Effector memory CD8-positive, alpha-beta T cell (primary cell): Measurements from ENCODE around the gene MYLIP.
A peak's percentile ranks its signal among the peaks of the same experiment; 100 is the strongest.
"Not testable (repeated sequence)": the region's sequence is repeated elsewhere in the genome, so short reads cannot be mapped to it uniquely, and the experiment has no call there.

ENCODE experiments used
- ATAC-seq: fragments of 150-1000 bp; cut with Tn5 transposase; replicated peaks from 2 replicates; pipeline ENCODE4 v1.10.0; 2021; ENCODE audit warnings: mild to moderate bottlenecking, moderate library complexity
- DNase-seq, 3 experiments: peaks; one replicate each; pipeline ENCODE4 v3.0.0; 2021
- H3K27ac Mint-ChIP-seq, 2 donors: one replicate each; pipeline ENCODE4 v1.8.0; 2022; ENCODE audit warnings: mild to moderate bottlenecking in 2 of 2, mixed read lengths in 2 of 2, moderate library complexity in 2 of 2
- H3K27me3 Mint-ChIP-seq, 2 donors: one replicate each; pipeline ENCODE4 v1.8.0; 2022; ENCODE audit warnings: mixed read lengths in 2 of 2
- H3K36me3 Mint-ChIP-seq: one replicate; pipeline ENCODE4 v1.8.0; 2022; ENCODE audit warnings: mild to moderate bottlenecking, moderate library complexity, mixed read lengths; ENCODE audit not compliant: insufficient read depth
- H3K4me1 Mint-ChIP-seq, 2 donors: one replicate each; pipeline ENCODE4 v1.8.0; 2022; ENCODE audit warnings: low read depth in 2 of 2, mixed read lengths in 2 of 2
- H3K4me3 Mint-ChIP-seq, 2 donors: one replicate each; pipeline ENCODE4 v1.8.0; 2022; ENCODE audit warnings: mild to moderate bottlenecking in 2 of 2, mixed read lengths in 2 of 2, moderate library complexity in 2 of 2
- H3K9me3 Mint-ChIP-seq, 2 donors: one replicate each; pipeline ENCODE4 v1.8.0; 2022; ENCODE audit warnings: mixed read lengths in 2 of 2

MYLIP gene

DNA sequence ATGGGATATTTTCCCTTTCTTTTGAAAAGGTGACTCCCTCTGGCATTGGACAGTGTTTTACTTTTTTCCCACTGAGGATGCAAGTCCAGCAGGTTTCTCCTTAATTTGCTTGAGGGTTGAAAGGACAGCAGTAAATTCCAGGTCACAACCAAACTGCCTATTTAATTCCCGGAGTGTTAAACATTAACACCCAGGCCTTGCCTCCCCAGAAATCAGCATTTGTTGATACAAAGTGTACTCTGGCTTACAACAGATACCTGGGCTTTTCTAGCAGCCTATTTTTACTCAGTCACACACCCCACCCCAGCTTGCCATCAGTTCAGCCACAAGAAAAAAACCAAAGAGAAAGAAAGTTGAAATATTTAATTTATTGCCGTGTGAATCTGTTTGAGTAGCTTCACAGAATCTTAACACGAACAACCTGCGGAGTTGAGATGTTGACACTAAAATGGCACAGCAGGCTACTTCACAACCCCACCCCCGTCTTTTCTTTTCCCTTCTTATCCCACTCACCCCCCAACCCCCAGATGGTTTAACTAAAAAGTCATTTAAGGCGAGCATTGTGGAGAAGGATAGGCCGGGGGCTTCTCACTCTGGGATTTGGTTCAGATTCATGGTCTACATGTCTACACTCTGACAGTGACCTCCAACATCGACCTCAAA is 45.7 kb downstream of the MYLIP start:
- peaks cover 6 to 9% of the 10 kb centered on the region in 2 donors for H3K4me1 Mint-ChIP-seq
- H3K36me3 Mint-ChIP-seq = no peaks in the 10 kb centered on the region
- H3K27me3 Mint-ChIP-seq = no peaks in the 10 kb centered on the region
- ATAC-seq (no peak), DNase-seq (no peak)
- H3K27ac Mint-ChIP-seq = no peak overlapping the region
- H3K9me3 Mint-ChIP-seq = peaks cover 6 to 7% of the 10 kb centered on the region in 2 donors
- H3K4me3 Mint-ChIP-seq = no peak overlapping the region

GRCh38 chr6:16176600-16176999 is 47.7 kb downstream of the MYLIP start:
- H3K9me3 Mint-ChIP-seq = not testable (repeated sequence)

GRCh38 chr6:16177881-16178280 is 49.0 kb downstream of the MYLIP start:
- no peak for DNase-seq
- H3K4me1 Mint-ChIP-seq = peaks cover 13 to 17% of the 10 kb centered on the region in 2 donors
- H3K36me3 Mint-ChIP-seq = peaks cover 8% of the 10 kb centered on the region
- H3K27ac Mint-ChIP-seq = no peak overlapping the region
- H3K27me3 Mint-ChIP-seq = no peaks in the 10 kb centered on the region
- H3K4me3 Mint-ChIP-seq = no peak overlapping the region
- peaks cover 6 to 7% of the 10 kb centered on the region in 2 donors for H3K9me3 Mint-ChIP-seq
- no peak for ATAC-seq

More at GRCh38 chr6:16176600-16176999, 47.7 kb downstream of the MYLIP start:
- H3K27me3 Mint-ChIP-seq, ATAC-seq, DNase-seq, H3K4me3 Mint-ChIP-seq, H3K36me3 Mint-ChIP-seq, H3K27ac Mint-ChIP-seq: not testable (repeated sequence)
- H3K4me1 Mint-ChIP-seq = peaks cover 15 to 16% of the 10 kb centered on the region in 2 donors

- H3K27ac Mint-ChIP-seq = peak overlapping the region; percentile 77 to 80
- H3K4me3 Mint-ChIP-seq = peak overlapping the region in 1 of 2 donors; percentile 19
- no peak for DNase-seq
- H3K4me1 Mint-ChIP-seq = peaks cover 17 to 21% of the 10 kb centered on the region in 2 donors
- no peak for ATAC-seq
- H3K9me3 Mint-ChIP-seq = peaks cover 6 to 7% of the 10 kb centered on the region in 2 donors
- H3K36me3 Mint-ChIP-seq = peaks cover 9% of the 10 kb centered on the region
- no peaks in the 10 kb centered on the region for H3K27me3 Mint-ChIP-seq
Observed at GRCh38 chr6:16178351-16178750, 49.5 kb downstream of the MYLIP start.

DNA sequence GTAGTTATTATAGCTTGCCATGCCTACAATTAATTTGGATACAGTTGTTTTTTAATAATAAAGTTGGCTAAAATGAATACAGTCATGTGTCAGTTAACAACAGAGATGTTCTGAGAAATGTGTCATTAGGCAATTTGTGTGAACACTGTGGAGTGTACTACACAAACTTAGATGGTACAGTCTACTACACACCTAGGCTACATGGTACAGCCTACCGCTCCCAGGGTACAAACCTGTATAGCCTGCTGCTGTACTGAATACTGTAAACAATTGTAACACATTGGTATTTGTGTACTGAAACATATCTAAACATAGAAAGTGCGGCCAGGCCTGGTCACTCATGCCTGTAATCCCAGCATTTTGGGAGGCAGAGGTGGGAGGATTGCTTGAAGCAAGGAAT is 50.2 kb downstream of the MYLIP start:
- peak overlapping the region; percentile 80 to 90 for H3K27ac Mint-ChIP-seq
- DNase-seq = no peak
- H3K9me3 Mint-ChIP-seq = peaks cover 6 to 7% of the 10 kb centered on the region in 2 donors
- no peak overlapping the region for H3K4me3 Mint-ChIP-seq
- peaks cover 9% of the 10 kb centered on the region for H3K36me3 Mint-ChIP-seq
- no peaks in the 10 kb centered on the region for H3K27me3 Mint-ChIP-seq
- peaks cover 18 to 22% of the 10 kb centered on the region in 2 donors for H3K4me1 Mint-ChIP-seq
- no peak for ATAC-seq

- H3K4me3 Mint-ChIP-seq = peak overlapping the region; percentile 36 to 59
- H3K36me3 Mint-ChIP-seq = peaks cover 9% of the 10 kb centered on the region
- H3K9me3 Mint-ChIP-seq = peaks cover 6 to 7% of the 10 kb centered on the region in 2 donors
- peak overlapping the region; percentile 82 to 90 for H3K27ac Mint-ChIP-seq
- DNase-seq = peak; percentile 47 to 61 (median 53)
- peaks cover 16 to 22% of the 10 kb centered on the region in 2 donors for H3K4me1 Mint-ChIP-seq
- peak; percentile 90 for ATAC-seq
- no peaks in the 10 kb centered on the region for H3K27me3 Mint-ChIP-seq
Observed at GRCh38 chr6:16179970-16180431, 51.1 kb downstream of the MYLIP start.

GRCh38 chr6:16180696-16181438 is 52.0 kb downstream of the MYLIP start:
- Mint-ChIP-seq H3K9me3 (peaks cover 6 to 7% of the 10 kb centered on the region in 2 donors), H3K27me3 (no peaks in the 10 kb centered on the region), H3K4me1 (peaks cover 16 to 22% of the 10 kb centered on the region in 2 donors), H3K36me3 (peaks cover 9% of the 10 kb centered on the region), H3K4me3 (peak overlapping the region; percentile 36 to 59), H3K27ac (peak overlapping the region; percentile 82 to 90)
- no peak for ATAC-seq
- no peak for DNase-seq

DNA sequence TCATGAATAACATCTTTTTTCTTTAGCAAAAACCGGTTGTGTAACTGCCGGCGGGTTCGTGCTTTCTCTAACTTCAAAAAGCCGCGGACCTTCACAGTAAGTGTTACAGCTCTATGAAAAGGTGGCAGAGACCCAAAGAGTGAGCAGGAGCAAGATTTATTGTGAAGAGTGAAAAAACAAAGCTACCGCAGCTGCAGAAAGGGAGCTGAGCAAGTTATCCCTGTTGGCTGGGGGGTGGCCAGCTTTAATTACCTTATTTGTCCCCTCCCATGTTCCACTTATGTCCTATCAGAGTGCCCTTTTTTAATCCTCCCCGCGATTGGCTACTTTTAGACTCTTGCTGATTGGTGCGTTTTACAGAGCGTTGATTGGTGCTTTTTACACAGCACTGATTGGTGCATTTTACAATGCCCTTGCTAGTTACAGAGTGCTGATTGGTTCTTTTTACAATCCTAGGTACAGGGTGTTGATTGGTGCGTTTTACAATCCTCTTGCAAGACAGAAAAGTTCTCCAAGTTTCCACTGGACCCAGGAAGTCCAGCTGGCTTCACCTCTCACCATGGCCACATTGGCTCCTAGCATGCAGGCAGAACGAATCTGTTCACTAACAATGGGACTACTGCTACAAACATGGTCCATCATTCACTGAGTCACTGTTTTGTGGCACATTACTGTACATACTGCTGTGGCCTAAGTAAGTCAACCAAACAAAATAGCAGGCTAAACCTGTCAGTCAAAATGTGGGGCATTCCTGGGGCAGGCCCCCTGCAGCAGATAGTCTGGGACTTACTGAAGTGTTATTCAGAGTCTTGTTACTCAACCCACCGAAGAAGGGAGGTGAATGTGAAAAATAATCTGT is 52.8 kb downstream of the MYLIP start:
- no peak for DNase-seq
- Mint-ChIP-seq H3K9me3 (peaks cover 6 to 7% of the 10 kb centered on the region in 2 donors), H3K4me3 (no peak overlapping the region), H3K4me1 (peaks cover 16 to 22% of the 10 kb centered on the region in 2 donors), H3K27ac (peak overlapping the region in 1 of 2 donors; percentile 26), H3K27me3 (peaks cover 0 to 1% of the 10 kb centered on the region in 2 donors), H3K36me3 (peaks cover 9% of the 10 kb centered on the region)
- ATAC-seq = no peak

- H3K4me3 Mint-ChIP-seq = no peak overlapping the region
Observed at GRCh38 chr6:16183187-16183664, 54.3 kb downstream of the MYLIP start.

DNA sequence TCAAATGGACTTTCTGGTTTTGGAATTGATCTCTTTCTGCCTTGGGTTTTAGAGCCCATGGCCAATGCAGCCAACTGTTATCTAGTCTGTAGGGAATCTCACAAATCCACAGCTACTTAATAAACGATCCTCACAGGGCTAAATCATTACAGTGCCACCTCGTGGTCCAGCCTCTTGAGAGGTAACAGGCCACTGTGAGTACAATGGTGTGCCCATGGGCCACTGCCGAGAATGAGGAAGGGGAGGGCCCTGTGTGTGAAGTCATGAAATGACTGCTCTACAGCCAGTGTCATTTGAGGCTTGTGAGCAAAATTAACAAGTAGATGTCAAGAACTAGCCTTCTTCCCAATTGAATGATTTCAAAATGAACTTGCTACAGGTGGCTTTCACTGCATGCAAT is 55.2 kb downstream of the MYLIP start:
- no peaks in the 10 kb centered on the region for H3K9me3 Mint-ChIP-seq
- no peak overlapping the region for H3K27ac Mint-ChIP-seq
- H3K27me3 Mint-ChIP-seq = peaks cover under 1 to 11% of the 10 kb centered on the region in 2 donors
- peaks cover 12 to 17% of the 10 kb centered on the region in 2 donors for H3K4me1 Mint-ChIP-seq
- ATAC-seq (no peak), DNase-seq (no peak)
- no peak overlapping the region for H3K4me3 Mint-ChIP-seq
- H3K36me3 Mint-ChIP-seq = peaks cover 9% of the 10 kb centered on the region

More at GRCh38 chr6:16183187-16183664, 54.3 kb downstream of the MYLIP start:
- peaks cover 16 to 22% of the 10 kb centered on the region in 2 donors for H3K4me1 Mint-ChIP-seq
- peaks cover 5 to 6% of the 10 kb centered on the region in 2 donors for H3K9me3 Mint-ChIP-seq
- no peak for DNase-seq
- peaks cover 0 to 8% of the 10 kb centered on the region in 2 donors for H3K27me3 Mint-ChIP-seq
- ATAC-seq = no peak
- peak overlapping the region in 1 of 2 donors; percentile 41 for H3K27ac Mint-ChIP-seq
- peaks cover 9% of the 10 kb centered on the region for H3K36me3 Mint-ChIP-seq

GRCh38 chr6:16184551-16184950 is 55.7 kb downstream of the MYLIP start:
- H3K4me3 Mint-ChIP-seq = no peak overlapping the region
- ATAC-seq (no peak), DNase-seq (no peak)
- H3K27ac Mint-ChIP-seq = no peak overlapping the region
- peaks cover 9% of the 10 kb centered on the region for H3K36me3 Mint-ChIP-seq
- H3K4me1 Mint-ChIP-seq = peaks cover 12 to 16% of the 10 kb centered on the region in 2 donors
- no peaks in the 10 kb centered on the region for H3K9me3 Mint-ChIP-seq
- peaks cover 5 to 11% of the 10 kb centered on the region in 2 donors for H3K27me3 Mint-ChIP-seq

DNA sequence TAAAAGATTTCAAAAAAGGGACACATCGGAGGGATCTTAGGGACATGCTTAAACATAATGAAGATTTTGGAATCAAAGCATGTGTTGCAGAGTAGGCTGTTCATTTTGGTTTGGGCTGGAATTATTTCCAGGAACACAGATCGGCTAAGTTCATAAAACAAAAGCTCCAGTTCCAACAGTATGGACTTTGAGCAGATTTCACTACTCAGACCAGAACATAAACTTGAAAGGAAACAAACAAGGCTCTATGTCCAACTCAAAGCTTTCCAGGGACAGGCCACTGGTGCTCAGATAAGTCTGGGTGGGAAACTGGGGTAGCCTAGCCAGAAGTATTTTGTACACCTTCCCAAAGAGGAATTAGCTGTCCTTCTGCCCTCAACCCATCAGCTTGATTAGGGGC is 58.3 kb downstream of the MYLIP start:
- Mint-ChIP-seq H3K27me3 (peaks cover 16 to 21% of the 10 kb centered on the region in 2 donors), H3K4me1 (peaks cover 5 to 6% of the 10 kb centered on the region in 2 donors), H3K27ac (no peak overlapping the region), H3K36me3 (peaks cover 4% of the 10 kb centered on the region), H3K4me3 (no peak overlapping the region), H3K9me3 (no peaks in the 10 kb centered on the region)
- ATAC-seq (no peak), DNase-seq (no peak)

- Mint-ChIP-seq H3K4me3 (no peak overlapping the region), H3K4me1 (no peaks in the 10 kb centered on the region), H3K27me3 (peaks cover 35 to 39% of the 10 kb centered on the region in 2 donors), H3K27ac (no peak overlapping the region), H3K36me3 (no peaks in the 10 kb centered on the region), H3K9me3 (no peaks in the 10 kb centered on the region)
- no peak for DNase-seq
- no peak for ATAC-seq
Observed at GRCh38 chr6:16190214-16190613, 61.3 kb downstream of the MYLIP start.
